Peyer's patch (tissue), 4 donors: ENCODE results near the gene RET.

Experiments
- CTCF ChIP-seq, 6 experiments: fragments of 450-650 bp in 4 of 6; fragments of 200-600 bp in 2 of 6; sonication (generic) in 1 of 6; IDR thresholded peaks; one replicate each; pipeline ENCODE4 v1.5.1; 2017 to 2019; ENCODE audit warnings: antibody characterized with exemption in 6 of 6, mild to moderate bottlenecking in 3 of 6, moderate library complexity in 1 of 6
- POLR2A ChIP-seq, 2 donors: fragments of 450-650 bp; IDR thresholded peaks; one replicate each; pipeline ENCODE4 v1.5.1; 2017; ENCODE audit warnings: antibody characterized with exemption in 2 of 2, mild to moderate bottlenecking in 2 of 2, moderate library complexity in 2 of 2

GRCh38 chr10:43160921-43161255 lies 84.0 kb downstream of the RET start:
- TF ChIP-seq CTCF (IDR thresholded peaks at IDR 0.05) (no peak), POLR2A (IDR thresholded peaks at IDR 0.05) (no peak)
